Measurements from ENCODE around the gene CRB3.

The CRB3 gene

GRCh38 chr19:6482343-6482686 is 18.2 kb downstream of the CRB3 start:
- H3K36me3 ChIP-seq (ENCODE audit: control insufficient read depth, insufficient read depth, low read length) = no peaks in the 10 kb centered on the region

GRCh38 chr19:6483235-6483634 is 19.2 kb downstream of the CRB3 start:
- Histone ChIP-seq H3K9me3 (ENCODE audit: control insufficient read depth, low read length) (no peaks in the 10 kb centered on the region), H3K27ac (ENCODE audit: low read depth, low read length, severe bottlenecking) (no peak overlapping the region), H3K4me3 (ENCODE audit: extremely low read depth, insufficient read depth, low read length, poor library complexity, severe bottlenecking) (no peak overlapping the region), H3K36me3 (ENCODE audit: control insufficient read depth, insufficient read depth, low read length) (no peaks in the 10 kb centered on the region), H3K4me1 (ENCODE audit: control insufficient read depth, insufficient read depth, low read length, poor library complexity, severe bottlenecking) (no peaks in the 10 kb centered on the region)
- WGBS, 2 experiments (ENCODE audit: insufficient coverage in 2 of 2) = 83 to 100% methylated on average over 3 of the region's 3 CpGs

More at GRCh38 chr19:6482343-6482686, 18.2 kb downstream of the CRB3 start:
- H3K4me3 ChIP-seq (ENCODE audit: extremely low read depth, insufficient read depth, low read length, poor library complexity, severe bottlenecking) = no peak overlapping the region
- WGBS, 2 experiments (ENCODE audit: insufficient coverage in 2 of 2) = 93 to 96% methylated on average over 8 of the region's 8 CpGs
- H3K9me3 ChIP-seq (ENCODE audit: control insufficient read depth, low read length) = no peaks in the 10 kb centered on the region
- H3K27ac ChIP-seq (ENCODE audit: low read depth, low read length, severe bottlenecking) = no peak overlapping the region
- H3K4me1 ChIP-seq (ENCODE audit: control insufficient read depth, insufficient read depth, low read length, poor library complexity, severe bottlenecking) = no peaks in the 10 kb centered on the region

GRCh38 chr19:6484230-6484629 is 20.2 kb downstream of the CRB3 start:
- Histone ChIP-seq H3K27ac (ENCODE audit: low read depth, low read length, severe bottlenecking) (no peak overlapping the region), H3K4me1 (ENCODE audit: control insufficient read depth, insufficient read depth, low read length, poor library complexity, severe bottlenecking) (no peaks in the 10 kb centered on the region), H3K36me3 (ENCODE audit: control insufficient read depth, insufficient read depth, low read length) (no peaks in the 10 kb centered on the region), H3K9me3 (ENCODE audit: control insufficient read depth, low read length) (no peaks in the 10 kb centered on the region), H3K4me3 (ENCODE audit: extremely low read depth, insufficient read depth, low read length, poor library complexity, severe bottlenecking) (no peak overlapping the region)
- WGBS, 2 experiments (ENCODE audit: insufficient coverage in 2 of 2) = 89 to 93% methylated on average over 6 to 7 of the region's 8 CpGs

GRCh38 chr19:6484831-6485230 is 20.8 kb downstream of the CRB3 start:
- 87 to 95% methylated on average over 5 to 6 of the region's 7 CpGs for WGBS, 2 experiments (ENCODE audit: insufficient coverage in 2 of 2)
- Histone ChIP-seq H3K4me1 (ENCODE audit: control insufficient read depth, insufficient read depth, low read length, poor library complexity, severe bottlenecking) (no peaks in the 10 kb centered on the region), H3K27ac (ENCODE audit: low read depth, low read length, severe bottlenecking) (no peak overlapping the region), H3K36me3 (ENCODE audit: control insufficient read depth, insufficient read depth, low read length) (no peaks in the 10 kb centered on the region), H3K9me3 (ENCODE audit: control insufficient read depth, low read length) (no peaks in the 10 kb centered on the region), H3K4me3 (ENCODE audit: extremely low read depth, insufficient read depth, low read length, poor library complexity, severe bottlenecking) (no peak overlapping the region)

GRCh38 chr19:6489278-6490061 is 25.4 kb downstream of the CRB3 start:
- Histone ChIP-seq H3K36me3 (ENCODE audit: control insufficient read depth, insufficient read depth, low read length) (no peaks in the 10 kb centered on the region), H3K4me1 (ENCODE audit: control insufficient read depth, insufficient read depth, low read length, poor library complexity, severe bottlenecking) (no peaks in the 10 kb centered on the region), H3K27ac (ENCODE audit: low read depth, low read length, severe bottlenecking) (no peak overlapping the region), H3K9me3 (ENCODE audit: control insufficient read depth, low read length) (no peaks in the 10 kb centered on the region), H3K4me3 (ENCODE audit: extremely low read depth, insufficient read depth, low read length, poor library complexity, severe bottlenecking) (no peak overlapping the region)
- 64 to 78% methylated on average over 5 of the region's 15 CpGs for WGBS, 2 experiments (ENCODE audit: insufficient coverage in 2 of 2)

- 83 to 89% methylated on average over 2 of the region's 2 CpGs for WGBS, 2 experiments (ENCODE audit: insufficient coverage in 2 of 2)
- Histone ChIP-seq H3K4me1 (ENCODE audit: control insufficient read depth, insufficient read depth, low read length, poor library complexity, severe bottlenecking) (no peaks in the 10 kb centered on the region), H3K4me3 (ENCODE audit: extremely low read depth, insufficient read depth, low read length, poor library complexity, severe bottlenecking) (no peak overlapping the region), H3K9me3 (ENCODE audit: control insufficient read depth, low read length) (no peaks in the 10 kb centered on the region), H3K36me3 (ENCODE audit: control insufficient read depth, insufficient read depth, low read length) (no peaks in the 10 kb centered on the region), H3K27ac (ENCODE audit: low read depth, low read length, severe bottlenecking) (no peak overlapping the region)
Measured at GRCh38 chr19:6490134-6490533, 26.1 kb downstream of the CRB3 start.

GRCh38 chr19:6491802-6492592 is 27.9 kb downstream of the CRB3 start:
- 59 to 82% methylated on average over 3 to 4 of the region's 4 CpGs for WGBS, 2 experiments (ENCODE audit: insufficient coverage in 2 of 2)
- H3K4me3 ChIP-seq (ENCODE audit: extremely low read depth, insufficient read depth, low read length, poor library complexity, severe bottlenecking) = no peak overlapping the region
- no peaks in the 10 kb centered on the region for H3K36me3 ChIP-seq (ENCODE audit: control insufficient read depth, insufficient read depth, low read length)
- no peaks in the 10 kb centered on the region for H3K4me1 ChIP-seq (ENCODE audit: control insufficient read depth, insufficient read depth, low read length, poor library complexity, severe bottlenecking)
- no peaks in the 10 kb centered on the region for H3K9me3 ChIP-seq (ENCODE audit: control insufficient read depth, low read length)
- no peak overlapping the region for H3K27ac ChIP-seq (ENCODE audit: low read depth, low read length, severe bottlenecking)

GRCh38 chr19:6494438-6495036 is 30.5 kb downstream of the CRB3 start:
- no peaks in the 10 kb centered on the region for H3K9me3 ChIP-seq (ENCODE audit: control insufficient read depth, low read length)
- H3K4me1 ChIP-seq (ENCODE audit: control insufficient read depth, insufficient read depth, low read length, poor library complexity, severe bottlenecking) = no peaks in the 10 kb centered on the region
- 79 to 83% methylated on average over 7 to 8 of the region's 8 CpGs for WGBS, 2 experiments (ENCODE audit: insufficient coverage in 2 of 2)
- no peaks in the 10 kb centered on the region for H3K36me3 ChIP-seq (ENCODE audit: control insufficient read depth, insufficient read depth, low read length)
- no peak overlapping the region for H3K4me3 ChIP-seq (ENCODE audit: extremely low read depth, insufficient read depth, low read length, poor library complexity, severe bottlenecking)
- H3K27ac ChIP-seq (ENCODE audit: low read depth, low read length, severe bottlenecking) = no peak overlapping the region

GRCh38 chr19:6495947-6496346 is 31.9 kb downstream of the CRB3 start:
- Histone ChIP-seq H3K27ac (ENCODE audit: low read depth, low read length, severe bottlenecking) (no peak overlapping the region), H3K9me3 (ENCODE audit: control insufficient read depth, low read length) (no peaks in the 10 kb centered on the region), H3K36me3 (ENCODE audit: control insufficient read depth, insufficient read depth, low read length) (no peaks in the 10 kb centered on the region), H3K4me3 (ENCODE audit: extremely low read depth, insufficient read depth, low read length, poor library complexity, severe bottlenecking) (no peak overlapping the region), H3K4me1 (ENCODE audit: control insufficient read depth, insufficient read depth, low read length, poor library complexity, severe bottlenecking) (no peaks in the 10 kb centered on the region)
- 91 to 95% methylated on average over 14 to 17 of the region's 19 CpGs for WGBS, 2 experiments (ENCODE audit: insufficient coverage in 2 of 2)

- no peak overlapping the region for H3K27ac ChIP-seq (ENCODE audit: low read depth, low read length, severe bottlenecking)
- no peak overlapping the region for H3K4me3 ChIP-seq (ENCODE audit: extremely low read depth, insufficient read depth, low read length, poor library complexity, severe bottlenecking)
- peaks cover 3% of the 10 kb centered on the region for H3K4me1 ChIP-seq (ENCODE audit: control insufficient read depth, insufficient read depth, low read length, poor library complexity, severe bottlenecking)
- H3K36me3 ChIP-seq (ENCODE audit: control insufficient read depth, insufficient read depth, low read length) = no peaks in the 10 kb centered on the region
- WGBS, 2 experiments (ENCODE audit: insufficient coverage in 2 of 2) = 83 to 87% methylated on average over 6 of the region's 7 CpGs
- no peaks in the 10 kb centered on the region for H3K9me3 ChIP-seq (ENCODE audit: control insufficient read depth, low read length)
Measured at GRCh38 chr19:6498294-6499036, 34.4 kb downstream of the CRB3 start.

Measured in mesodermal cell (in vitro differentiated cells).